OCI-LY7 (cell line): ENCODE measurements around the gene QSOX1. TPM values are rescaled to one million over a fixed set of nuclear protein-coding genes. Genes with fewer than 3 reads are reported as not detected.

Source experiments
- BruUV-seq: library from RNA; stranded (reverse); fragments of 400-500 nt; replicated peaks from 2 replicates; lab custom pipeline; 2021; lab: Mats Ljungman, UMichigan
- CTCF ChIA-PET: fragments of 300-600 bp; sonication (Branson Sonifier 250); formaldehyde crosslinking; loops from one replicate; lab custom pipeline; 2022; ENCODE audit warnings: antibody characterized with exemption; ENCODE audit not compliant: unreplicated experiment; lab: Charles Lee
- POLR2A ChIA-PET: fragments of 300-600 bp; sonication (Branson Sonifier 250); formaldehyde crosslinking; loops from one replicate; lab custom pipeline; 2022; ENCODE audit warnings: antibody characterized with exemption; lab: Charles Lee
- DNase-seq: peaks from one replicate; pipeline ENCODE4 v3.0.0-alpha.2; 2015; ENCODE audit warnings: low spot score
- H2AFZ ChIP-seq: fragments of 200-600 bp; sonication (generic), shearing (Covaris generic); 2 replicates; pipeline ENCODE4 v1.6.1; 2014; ENCODE audit warnings: mild to moderate bottlenecking, antibody characterized with exemption, low read length, moderate library complexity
- H3K27ac ChIP-seq: fragments of 200-600 bp; sonication (generic); 2 replicates; pipeline ENCODE4 v1.5.1; 2014; ENCODE audit warnings: mixed run types, low read depth, mild to moderate bottlenecking, moderate library complexity, low read length, inconsistent platforms; ENCODE audit not compliant: poor library complexity, severe bottlenecking
- H3K36me3 ChIP-seq: fragments of 200-600 bp; sonication (generic); 2 replicates; pipeline ENCODE4 v1.6.1; 2014; ENCODE audit warnings: mild to moderate bottlenecking, antibody characterized with exemption, low read length, moderate library complexity, mixed read lengths; ENCODE audit not compliant: insufficient read depth
- H3K4me1 ChIP-seq: fragments of 200-600 bp; sonication (generic); 2 replicates; pipeline ENCODE4 v1.5.1; 2014; ENCODE audit warnings: mild to moderate bottlenecking, low read length; ENCODE audit not compliant: insufficient read depth, poor library complexity, severe bottlenecking
- H3K4me2 ChIP-seq: fragments of 200-600 bp; sonication (generic); 2 replicates; pipeline ENCODE4 v1.6.1; 2014; ENCODE audit warnings: mild to moderate bottlenecking, low read length
- H3K4me3 ChIP-seq: fragments of 200-600 bp; sonication (generic); 2 replicates; pipeline ENCODE4 v1.5.1; 2014; ENCODE audit warnings: mild to moderate bottlenecking, low read depth, low read length; ENCODE audit not compliant: poor library complexity, severe bottlenecking
- H3K79me2 ChIP-seq: fragments of 200-600 bp; sonication (generic); 2 replicates; pipeline ENCODE4 v1.6.1; 2016; ENCODE audit warnings: low read depth, mild to moderate bottlenecking, low read length, moderate library complexity, mixed read lengths; ENCODE audit not compliant: insufficient read depth
- H3K9me2 ChIP-seq: fragments of 200-600 bp; sonication (generic); 2 replicates; pipeline ENCODE4 v1.6.1; 2016; ENCODE audit warnings: mild to moderate bottlenecking, low read length, mixed read lengths; ENCODE audit not compliant: insufficient read depth
- H3K9me3 ChIP-seq: fragments of 200-600 bp; sonication (generic); 2 replicates; pipeline ENCODE4 v1.6.1; 2014; ENCODE audit warnings: mild to moderate bottlenecking, mixed run types, low read length, mixed read lengths
- H4K20me1 ChIP-seq: fragments of 200-600 bp; sonication (generic); 2 replicates; pipeline ENCODE4 v1.6.1; 2014; ENCODE audit warnings: mild to moderate bottlenecking, antibody characterized with exemption, low read length, moderate library complexity, mixed read lengths; ENCODE audit not compliant: insufficient read depth
- CTCF ChIP-seq: fragments of 200-600 bp; sonication (generic); conservative IDR thresholded peaks from 2 replicates; pipeline ENCODE4 v1.5.1; 2014; ENCODE audit warnings: mild to moderate bottlenecking, antibody characterized with exemption, low read length, moderate library complexity, mixed read lengths
- EZH2phosphoT487 ChIP-seq: fragments of 200-600 bp; sonication (generic); IDR thresholded peaks from 2 replicates; pipeline ENCODE4 v1.6.1; 2018; ENCODE audit warnings: low read depth, borderline replicate concordance, mild to moderate bottlenecking, mixed run types, antibody characterized with exemption, low read length, moderate library complexity, mixed read lengths
- intact Hi-C: fragments of 100-400 bp; cut with micrococcal nuclease; formaldehyde crosslinking; loops from one replicate; pipeline ENCODE4 v1.10.0; 2022; ENCODE audit not compliant: unreplicated experiment
- total RNA-seq, 2 experiments: library from RNA; depleted of rRNA in 1 of 2; stranded (reverse); fragments of >200 nt in 1 of 2; shearing (Covaris generic) in 1 of 2; gene quantifications; 2 replicates each; pipeline ENCODE4 v1.2.3, GENCODE V29; 2014 to 2022

Gene QSOX1
- total RNA-seq, 2 experiments from 2014 or later: 8.4 to 23.6 TPM

DNA sequence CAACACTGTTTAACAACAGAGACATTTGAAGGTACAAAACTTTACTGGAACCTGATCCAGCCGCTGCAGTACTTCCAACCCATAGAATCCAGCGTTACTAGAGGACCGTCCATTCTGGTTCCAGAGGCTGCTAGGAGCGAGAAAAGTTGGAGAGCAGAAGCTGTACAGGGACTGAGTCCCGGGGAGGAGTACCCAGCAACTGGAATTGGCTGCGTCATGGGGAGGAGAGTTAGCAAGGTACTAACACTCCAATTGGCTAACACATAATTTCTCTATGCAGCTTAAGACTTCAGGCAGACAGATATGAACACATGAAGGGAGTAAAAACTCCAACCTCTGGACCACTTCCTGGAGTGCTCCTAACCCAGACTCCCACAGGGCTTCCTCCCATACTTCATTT, 2.1 kb upstream of the QSOX1 start:
- DNase-seq: no peak
- Histone ChIP-seq H2AFZ (no peak overlapping the region), H3K36me3 (no peaks in the 10 kb centered on the region), H3K4me3 (no peak overlapping the region), H3K9me3 (no peaks in the 10 kb centered on the region), H4K20me1 (no peaks in the 10 kb centered on the region), H3K79me2 (0 out of 2 replicates have a peak, but pooled peaks cover 3% of the 10 kb centered on the region), H3K9me2 (no peaks in the 10 kb centered on the region), H3K4me1 (peaks cover 22% of the 10 kb centered on the region), H3K27ac (no peak overlapping the region), H3K4me2 (no peak overlapping the region)
- POLR2A ChIA-PET: no interaction called here
- no TSS peak for BruUV-seq
- CTCF ChIA-PET: no interaction called here
- no peak for TF ChIP-seq CTCF
- TF ChIP-seq EZH2phosphoT487: no peak
- intact Hi-C loops: loop anchor here (10.0 kb wide), 1 partner anchor 198 kb away; the partner anchor contains the start of gene CEP350

DNA sequence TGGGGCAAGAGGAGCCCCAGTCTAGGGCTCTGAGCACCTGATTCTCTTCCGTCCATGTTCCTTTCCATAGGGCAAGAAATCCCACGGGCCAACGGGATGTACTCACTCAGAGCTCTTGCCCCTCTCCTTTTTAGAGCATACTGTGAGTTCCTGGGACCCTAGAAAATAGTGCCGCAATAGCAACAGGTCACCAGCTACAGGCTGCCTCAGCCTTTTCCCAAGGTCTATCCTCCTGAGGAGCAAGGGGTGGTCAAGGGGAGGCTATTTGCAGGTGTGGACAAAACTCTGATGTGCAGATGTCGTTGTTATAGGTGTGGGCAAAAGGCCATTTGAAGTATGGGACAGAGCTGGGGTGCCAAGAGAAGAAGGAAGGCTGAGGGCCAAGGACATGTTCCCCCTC, 1.6 kb upstream of the QSOX1 start:
- Histone ChIP-seq H3K36me3 (no peaks in the 10 kb centered on the region), H4K20me1 (no peaks in the 10 kb centered on the region), H3K9me2 (no peaks in the 10 kb centered on the region), H3K4me1 (peaks cover 22% of the 10 kb centered on the region), H3K4me3 (no peak overlapping the region), H3K4me2 (no peak overlapping the region), H3K9me3 (no peaks in the 10 kb centered on the region), H3K27ac (no peak overlapping the region), H3K79me2 (0 out of 2 replicates have a peak, but pooled peaks cover 3% of the 10 kb centered on the region), H2AFZ (no peak overlapping the region)
- no peak for DNase-seq
- ChIA-PET CTCF (no interaction called here), POLR2A (no interaction called here)
- intact Hi-C loops: loop anchor here (10.0 kb wide), 1 partner anchor 198 kb away; the partner anchor contains the start of gene CEP350
- TF ChIP-seq EZH2phosphoT487: no peak
- no peak for TF ChIP-seq CTCF
- BruUV-seq: no TSS peak

DNA sequence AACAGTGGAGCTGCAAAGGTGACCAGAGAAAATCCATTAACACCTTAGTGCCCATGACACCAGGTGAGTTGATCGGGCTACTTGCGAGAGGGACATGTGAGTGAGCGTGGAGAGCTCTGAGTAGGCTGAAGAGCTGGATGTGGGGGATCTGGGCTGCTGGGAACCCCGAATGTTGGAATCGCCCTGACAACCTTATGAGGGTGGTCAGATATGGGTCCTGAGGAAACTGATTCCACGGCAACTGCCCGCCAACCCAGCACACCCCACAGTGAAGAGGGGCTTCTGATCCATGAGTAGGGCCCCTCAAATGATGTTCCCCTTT, 705 bp upstream of the QSOX1 start:
- peak; percentile 10 for DNase-seq
- Histone ChIP-seq H3K9me3 (no peaks in the 10 kb centered on the region), H3K9me2 (no peaks in the 10 kb centered on the region), H3K4me2 (peak overlapping the region; percentile 91), H3K36me3 (no peaks in the 10 kb centered on the region), H4K20me1 (no peaks in the 10 kb centered on the region), H3K4me1 (peaks cover 22% of the 10 kb centered on the region), H2AFZ (peak overlapping the region; percentile 94), H3K79me2 (0 out of 2 replicates have a peak, but pooled peaks cover 3% of the 10 kb centered on the region), H3K27ac (peak overlapping the region; percentile 33), H3K4me3 (peak overlapping the region; percentile 89)
- ChIA-PET POLR2A (interaction anchor here (0.6 to 0.7 kb wide), 2 partner anchors 38 to 188 kb away, joined by 3 read pairs; no protein-coding TSS in a partner anchor), CTCF (no interaction called here)
- TSS peak; percentile 93 for BruUV-seq
- TF ChIP-seq EZH2phosphoT487 (no peak), CTCF (no peak)
- intact Hi-C loops: loop anchor here (2.0 to 10.0 kb wide), 2 partner anchors 199 to 271 kb away; partner anchors contain the start of genes CEP350 and TOR1AIP1
